Measurements from ENCODE around the gene COPG1.
A peak's percentile ranks its signal among the peaks of the same experiment; 100 is the strongest.
"Not testable (repeated sequence)": the region's sequence is repeated elsewhere in the genome, so short reads cannot be mapped to it uniquely, and the experiment has no call there.

COPG1 gene

GRCh38 chr3:129240436-129240835 lies 9.0 kb upstream of the COPG1 start:
- DNase-seq = no peak

- no peak for DNase-seq
These were observed 4.3 kb upstream of the COPG1 start for GRCh38 chr3:129245141-129245540.

- peak; percentile 75 for DNase-seq
These were observed 3.6 kb upstream of the COPG1 start for GRCh38 chr3:129245641-129246306.

GRCh38 chr3:129246636-129247035 lies 2.8 kb upstream of the COPG1 start:
- DNase-seq = no peak

GRCh38 chr3:129248286-129248979 lies 973 bp upstream of the COPG1 start:
- no peak for DNase-seq

- no peak for DNase-seq
These were observed 3.3 kb downstream of the COPG1 start for GRCh38 chr3:129252748-129253147.

GRCh38 chr3:129254536-129255230 lies 5.3 kb downstream of the COPG1 start:
- DNase-seq = no peak

- DNase-seq = no peak
These were observed 6.9 kb downstream of the COPG1 start for GRCh38 chr3:129256270-129256669.

GRCh38 chr3:129257609-129258008 lies 8.2 kb downstream of the COPG1 start:
- DNase-seq = no peak

GRCh38 chr3:129259612-129260477 lies 10.4 kb downstream of the COPG1 start:
- DNase-seq = no peak

- no peak for DNase-seq
These were observed 11.2 kb downstream of the COPG1 start for GRCh38 chr3:129260606-129261005.

- no peak for DNase-seq
These were observed 12.5 kb downstream of the COPG1 start for GRCh38 chr3:129261894-129262293.

- no peak for DNase-seq
These were observed 13.9 kb downstream of the COPG1 start for GRCh38 chr3:129263161-129263910.

GRCh38 chr3:129264994-129265393 lies 15.6 kb downstream of the COPG1 start:
- not testable (repeated sequence) for DNase-seq

GRCh38 chr3:129266651-129267050 lies 17.2 kb downstream of the COPG1 start:
- DNase-seq = no peak

- DNase-seq = no peak
These were observed 19.0 kb downstream of the COPG1 start for GRCh38 chr3:129268396-129268795.

- DNase-seq = no peak
These were observed 22.3 kb downstream of the COPG1 start for GRCh38 chr3:129271674-129272073.

- no peak for DNase-seq
These were observed 27.0 kb downstream of the COPG1 start for GRCh38 chr3:129276385-129276784.

- no peak for DNase-seq
These were observed 28.4 kb downstream of the COPG1 start for GRCh38 chr3:129277829-129278271.

- DNase-seq = peak; percentile 88
These were observed 29.1 kb downstream of the COPG1 start, which contains the start of gene HMCES for GRCh38 chr3:129278439-129278965. HMCES (plus strand) TSS chr3:129278870; CDS start chr3:129279733, 863 bp downstream.
